Ureter (tissue), 1 donor: ENCODE results near the gene PDE6G. TPM values are rescaled to one million over a fixed set of nuclear protein-coding genes. Genes with fewer than 3 reads are reported as not detected.
"Not testable (repeated sequence)": the region's sequence is repeated elsewhere in the genome, so short reads cannot be mapped to it uniquely, and the experiment has no call there.

Experiments
- DNase-seq: peaks from one replicate; pipeline ENCODE4 v3.0.0-alpha.2; 2020; ENCODE audit warnings: low spot score
- total RNA-seq: library from RNA; stranded (reverse); gene quantifications from one replicate; pipeline ENCODE4 v1.2.4, GENCODE V29; 2023
- donor health status: DM: yes; HTN: yes; CAD: no.

PDE6G gene
- total RNA-seq, 1 donor from 2014 or later, result not detected

DNA sequence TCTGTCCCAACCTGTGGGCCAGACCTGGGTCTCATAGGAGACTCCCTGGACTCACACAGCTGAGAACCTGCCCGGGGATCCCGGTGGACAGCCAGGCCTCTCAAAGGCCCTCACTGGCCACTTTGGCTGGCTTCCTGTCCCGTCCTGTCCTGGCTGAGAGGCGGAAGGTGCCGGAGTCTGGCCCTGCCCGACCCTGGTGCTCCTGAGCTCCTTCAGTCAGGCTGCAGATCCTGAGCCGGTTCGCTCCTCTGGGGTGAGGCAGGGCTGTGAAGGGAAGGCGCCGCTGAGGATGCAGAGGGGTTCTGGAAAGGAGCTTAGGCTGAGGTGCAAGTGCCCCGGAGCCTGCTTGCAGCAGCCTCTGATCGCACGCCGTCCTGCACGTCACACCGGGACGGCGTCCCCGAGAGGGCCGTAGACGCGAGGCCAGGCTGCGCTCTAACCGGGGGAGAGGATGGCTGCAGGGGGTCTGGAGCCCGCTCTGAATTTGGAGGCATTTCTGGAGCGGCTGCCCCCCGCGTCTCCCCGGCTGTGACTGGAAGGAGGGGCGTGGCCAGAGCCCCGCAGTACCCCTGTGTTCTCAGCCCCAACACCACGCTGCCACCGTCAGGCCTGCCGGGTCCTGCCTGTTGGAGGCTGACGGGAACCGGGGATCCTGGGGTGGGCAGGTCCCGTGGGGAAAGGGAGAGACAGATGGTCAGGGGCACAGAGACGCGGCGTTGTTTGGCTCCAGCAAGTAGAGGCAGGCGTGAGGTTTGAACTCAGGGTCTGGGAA lies 31.6 kb upstream of the PDE6G start:
- no peak for DNase-seq

DNA sequence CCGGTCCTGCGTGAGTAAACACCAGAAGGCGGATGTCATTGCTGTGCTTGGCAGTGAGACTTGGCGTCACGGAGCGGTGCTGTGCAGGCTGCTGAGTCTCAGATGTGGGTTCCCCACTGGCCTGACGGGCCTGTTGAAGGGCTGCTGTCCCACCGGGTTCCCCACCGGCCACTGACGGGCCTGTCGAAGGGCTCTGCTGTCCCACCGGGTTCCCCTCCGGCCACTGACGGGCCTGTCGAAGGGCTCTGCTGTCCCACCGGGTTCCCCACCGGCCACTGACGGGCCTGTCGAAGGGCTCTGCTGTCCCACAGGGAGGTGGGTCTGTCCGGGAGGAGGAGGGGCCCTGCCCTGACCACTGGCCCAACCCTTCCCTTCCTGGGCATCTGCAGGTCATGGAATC lies 30.3 kb upstream of the PDE6G start:
- DNase-seq, result no peak

- DNase-seq, result no peak
These were observed 28.8 kb upstream of the PDE6G start for GRCh38 chr17:81685108-81685507.

- no peak for DNase-seq
These were observed 28.1 kb upstream of the PDE6G start for GRCh38 chr17:81684442-81684911.

GRCh38 chr17:81683584-81684441 lies 27.5 kb upstream of the PDE6G start, which contains the start of the genes ARL16 and HGS:
Gene ARL16 (minus strand): TSS chr17:81683797. CDS start chr17:81683753, 44 bp downstream.
Gene HGS (plus strand): TSS chr17:81684011. CDS start chr17:81684067, 56 bp downstream.
- DNase-seq, result peak; percentile 98

DNA sequence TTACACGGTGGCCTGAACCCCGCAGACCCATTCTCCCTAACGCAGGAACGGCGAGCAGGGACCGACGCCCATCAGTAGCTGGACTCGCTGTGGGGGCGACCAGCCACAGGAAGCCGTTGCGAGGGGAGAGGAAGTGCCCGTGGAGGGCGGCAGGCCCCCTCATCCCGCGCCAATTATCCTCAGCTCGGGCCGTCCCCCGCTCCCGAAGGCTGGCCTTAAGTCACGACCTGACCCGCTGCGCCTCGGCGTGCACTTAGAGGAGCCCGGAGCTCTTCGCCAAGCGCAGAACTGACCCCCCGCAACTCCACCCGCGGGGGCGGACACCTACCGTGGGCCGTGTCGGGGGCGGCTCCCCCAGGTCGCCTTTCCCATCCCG lies 26.9 kb upstream of the PDE6G start:
- no peak for DNase-seq

- DNase-seq, result no peak
These were observed 26.3 kb upstream of the PDE6G start for GRCh38 chr17:81682565-81683207.

DNA sequence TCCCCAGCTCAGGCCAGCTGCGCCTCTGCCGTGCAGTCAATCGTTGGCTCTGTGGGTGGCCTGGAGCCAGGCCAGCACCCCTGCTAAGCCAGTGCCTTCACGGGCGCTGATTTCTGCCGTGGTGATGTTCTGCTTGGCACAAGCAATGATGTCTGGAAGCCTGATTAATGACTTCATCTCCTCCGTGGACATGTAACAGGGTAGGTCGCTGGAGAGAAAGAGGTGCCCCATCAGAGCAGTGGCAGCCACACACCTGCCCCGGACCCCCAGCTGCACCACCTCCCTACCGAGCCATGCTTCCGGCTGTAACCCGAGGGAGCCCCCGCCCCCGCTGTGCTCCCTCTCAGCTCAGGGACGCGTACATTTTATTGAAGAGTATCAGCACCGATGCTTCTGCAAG lies 25.3 kb upstream of the PDE6G start:
- DNase-seq, result no peak

DNA sequence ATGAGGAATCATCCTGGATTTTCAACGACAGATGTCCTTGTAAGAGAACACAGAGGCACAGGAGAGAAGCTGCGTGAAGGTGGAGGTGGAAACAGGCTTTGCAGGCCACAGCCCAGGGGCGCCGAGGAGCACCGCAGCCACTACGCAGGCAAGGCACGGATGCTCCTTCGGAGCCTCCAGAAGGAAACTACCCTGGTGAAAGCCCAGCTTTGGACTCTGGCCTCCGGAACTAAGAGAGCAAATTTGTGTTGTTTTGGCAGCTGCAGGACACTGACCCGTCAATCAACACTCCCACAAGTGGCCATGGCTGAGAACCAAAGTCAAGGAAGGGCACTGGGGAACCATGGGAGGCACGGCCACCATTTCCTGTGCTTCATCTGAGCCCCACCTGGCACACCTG lies 23.8 kb upstream of the PDE6G start:
- DNase-seq, result no peak

GRCh38 chr17:81676906-81677305 lies 20.6 kb upstream of the PDE6G start:
- no peak for DNase-seq

DNA sequence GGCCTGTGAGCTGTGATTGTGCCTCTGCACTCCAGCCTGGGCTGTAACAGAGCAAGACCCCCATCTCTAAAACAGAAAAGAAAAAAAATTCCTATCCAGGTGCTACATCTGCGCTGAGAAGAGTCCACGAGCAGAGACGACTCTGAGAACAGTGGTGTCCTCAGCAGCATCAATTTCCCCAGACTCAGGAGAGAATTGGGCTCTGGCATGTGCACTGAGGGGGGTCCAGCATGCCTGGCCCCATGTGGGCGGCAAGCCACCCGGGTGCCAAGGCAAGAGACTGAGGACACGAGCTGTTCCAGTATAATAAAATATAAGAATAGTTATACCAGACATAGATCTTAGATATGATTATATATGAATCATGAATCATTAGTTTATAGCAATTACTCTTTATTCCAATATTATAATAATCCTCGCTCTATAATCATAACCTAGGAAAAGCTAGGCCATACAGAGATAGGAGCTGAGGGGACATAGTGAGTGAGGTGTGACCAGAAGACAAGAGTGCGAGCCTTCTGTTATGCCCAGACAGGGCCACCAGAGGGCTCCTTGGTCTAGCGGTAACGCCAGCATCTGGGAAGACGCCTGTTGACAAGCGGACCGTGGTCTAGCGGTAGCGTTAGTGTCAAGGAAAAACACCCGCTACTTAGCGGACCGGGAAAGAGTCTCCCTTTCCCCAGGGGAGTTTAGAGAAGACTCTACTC lies 19.3 kb upstream of the PDE6G start:
- not testable (repeated sequence) for DNase-seq

GRCh38 chr17:81673561-81674258 lies 17.4 kb upstream of the PDE6G start:
- DNase-seq, result no peak

- DNase-seq, result no peak
These were observed 16.6 kb upstream of the PDE6G start for GRCh38 chr17:81672954-81673353.

- DNase-seq, result no peak
These were observed 16.2 kb upstream of the PDE6G start for GRCh38 chr17:81672504-81672903.

DNA sequence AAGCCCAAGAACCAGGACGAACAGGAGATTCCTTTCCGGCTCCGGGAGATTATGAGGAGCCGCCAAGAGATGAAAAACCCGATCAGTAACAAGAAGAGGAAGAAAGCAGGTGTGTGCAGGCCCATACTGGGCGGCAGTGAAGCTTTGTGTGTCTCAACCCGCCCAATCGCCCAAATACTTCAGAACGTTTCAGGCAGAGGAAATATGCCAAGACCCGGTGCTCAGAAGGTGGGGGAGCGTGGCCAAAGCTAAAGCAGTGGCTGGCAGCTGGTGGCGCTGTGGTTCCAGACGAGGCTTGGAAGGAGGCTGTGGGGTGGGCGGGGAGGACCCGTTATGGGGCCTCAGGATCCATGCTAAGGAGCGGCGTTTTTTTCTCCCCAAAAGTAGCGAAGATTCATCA lies 11.4 kb upstream of the PDE6G start:
- DNase-seq, result peak; percentile 64

DNA sequence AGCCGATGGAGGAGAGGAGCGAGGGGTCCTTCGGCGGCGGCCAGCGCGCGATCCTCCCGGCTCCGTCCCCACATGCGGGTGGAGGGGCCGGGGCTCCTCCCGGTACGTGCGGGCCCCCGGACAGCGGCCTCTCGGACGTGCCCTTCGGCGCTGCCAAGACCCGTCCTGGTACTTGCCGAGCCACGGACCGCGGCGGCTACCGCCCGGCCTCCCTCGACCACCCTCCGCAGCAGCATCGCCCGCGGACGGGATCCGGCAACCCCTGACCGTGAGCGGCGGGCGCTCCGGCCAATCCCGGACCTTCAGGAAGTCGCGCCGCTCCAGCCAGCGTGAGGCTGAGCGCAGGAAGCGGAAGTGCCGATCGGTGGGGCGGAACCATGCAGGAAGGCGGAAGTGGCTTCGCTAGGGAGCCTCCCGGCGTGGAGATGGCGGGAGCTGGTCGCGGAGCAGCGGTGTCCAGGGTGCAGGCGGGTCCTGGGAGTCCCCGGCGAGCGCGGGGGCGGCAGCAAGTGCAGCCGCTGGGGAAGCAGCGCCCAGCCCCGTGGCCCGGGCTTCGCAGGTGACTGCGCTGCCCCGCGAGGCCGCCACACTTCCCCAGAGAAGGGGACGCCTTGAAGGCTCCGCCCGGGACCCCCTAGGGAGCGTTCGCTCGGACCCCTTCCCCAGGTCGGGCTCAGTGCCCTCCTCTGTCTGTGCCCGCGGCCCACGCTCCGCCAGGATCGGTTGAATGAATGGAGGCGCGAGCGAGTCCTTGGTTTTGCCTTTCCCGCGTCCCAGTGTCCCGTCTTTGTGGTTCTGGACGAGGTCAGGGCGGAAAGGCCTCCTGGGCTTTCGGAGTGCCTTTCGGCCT lies 10.2 kb upstream of the PDE6G start, which contains the start of the genes CCDC137 and OXLD1:
CCDC137 (plus strand) TSS at position 396 of the 850 bp plus-strand sequence; CDS start at position 426, 30 bp downstream.
OXLD1 (minus strand) TSS at position 264 of the 850 bp plus-strand sequence; CDS start at position 236, 28 bp downstream.
- DNase-seq, result peak; percentile 97

- no peak for DNase-seq
These were observed 9.7 kb upstream of the PDE6G start for GRCh38 chr17:81666092-81666341.

GRCh38 chr17:81665205-81666091 lies 9.1 kb upstream of the PDE6G start:
- no peak for DNase-seq

- no peak for DNase-seq
These were observed 7.7 kb upstream of the PDE6G start for GRCh38 chr17:81664051-81664470.
